Measurements from ENCODE around the gene EDDM3A. TPM values are rescaled to one million over a fixed set of nuclear protein-coding genes. Genes with fewer than 3 reads are reported as not detected.

EDDM3A gene
- total and polyA plus RNA-seq, 10 of the 15 experiments (the other 5 are each of a cell fraction or from before 2014, with no cell fraction given): not detected

DNA sequence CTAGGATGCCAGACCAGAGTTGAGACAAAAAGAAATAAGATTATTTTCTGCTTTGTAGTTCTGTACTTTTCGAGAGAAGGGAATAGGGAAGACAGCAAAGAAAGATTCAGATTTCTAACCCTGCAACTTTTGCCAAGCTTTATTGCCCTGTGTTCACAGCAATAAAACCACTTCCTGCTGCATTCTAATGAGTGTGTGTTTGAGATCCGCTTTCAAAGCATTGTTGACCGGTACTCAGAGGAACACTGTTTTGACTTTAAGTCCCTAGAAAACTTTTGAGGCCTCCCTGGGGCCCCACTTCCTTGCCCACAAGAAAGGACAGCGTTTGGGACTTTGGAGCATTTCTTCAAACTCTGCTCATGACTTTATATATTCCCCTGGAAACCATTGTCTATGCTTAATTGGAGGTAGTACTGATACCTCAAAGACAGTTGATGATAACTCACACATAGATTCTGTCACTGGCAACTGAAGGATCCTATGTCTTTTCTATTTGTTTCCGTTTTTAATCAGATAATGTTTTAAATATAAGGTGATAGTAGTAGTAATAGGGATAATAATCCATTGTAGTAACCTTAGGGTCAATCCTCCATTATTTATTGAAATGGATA is 36.7 kb downstream of the EDDM3A start:
- H3K9ac ChIP-seq (ENCODE audit: control insufficient read depth, insufficient read depth, low read length): peak overlapping the region; percentile 76
- H3K79me2 ChIP-seq (ENCODE audit: control insufficient read depth, insufficient read depth, low read length): no peaks in the 10 kb centered on the region
- peak overlapping the region; percentile 92 for H3K27ac ChIP-seq (ENCODE audit: control insufficient read depth, insufficient read depth)
- ChIA-PET SMC1A (ENCODE audit: uncharacterized antibody, unreplicated experiment) (interaction anchor here (1.6 to 2.6 kb wide), 4 partner anchors 15 to 91 kb away, joined by 4 to 17 read pairs (median 7); no protein-coding TSS in a partner anchor), POLR2A (interaction anchor here (0.6 to 1.0 kb wide), 3 partner anchors 34 to 105 kb away, joined by 3 to 4 read pairs (median 3); no protein-coding TSS in a partner anchor), RAD21 (ENCODE audit: unreplicated experiment) (interaction anchor here (0.6 to 1.5 kb wide), 3 partner anchors 8 to 16 kb away, joined by 3 to 4 read pairs (median 3); no protein-coding TSS in a partner anchor), CTCF (interaction anchor here (0.8 to 3.4 kb wide), 4 partner anchors 12 to 77 kb away, joined by 3 to 18 read pairs (median 6); partner anchors contain the start of gene EDDM3B)
- peak overlapping the region; percentile 76 for H3K4me3 ChIP-seq
- FAIRE-seq (peak; percentile 78), ATAC-seq (peak; percentile 80), DNase-seq (ENCODE audit: low read depth, low spot score) (no peak)
- peak overlapping the region; percentile 2; the same call in 1 of the 2 replicates for H2AFZ ChIP-seq (ENCODE audit: control insufficient read depth, low read depth, low read length)
- no peaks in the 10 kb centered on the region for H3K36me3 ChIP-seq (ENCODE audit: control insufficient read depth in 2 of 2, insufficient read depth in 2 of 2, low read length in 1 of 2)
- H3K4me1 ChIP-seq (ENCODE audit: control insufficient read depth, insufficient read depth, low read length): peaks cover 10% of the 10 kb centered on the region
- 0% methylated on average over 5 of the region's 5 CpGs for WGBS (ENCODE audit: insufficient coverage, insufficient replicate concordance, low lambda C conversion rate, missing lambda C conversion rate)
- no peaks in the 10 kb centered on the region for H3K27me3 ChIP-seq (replicated peaks in 1 of 2; ENCODE audit: control insufficient read depth in 2 of 2, insufficient read depth in 2 of 2, low read length in 1 of 2)
- peak overlapping the region; percentile 77 for H3K4me2 ChIP-seq (ENCODE audit: control insufficient read depth, insufficient read depth)
- intact Hi-C loops (cut with micrococcal nuclease; ENCODE audit: unreplicated experiment) (no loop called here), in situ Hi-C loops (cut with MboI) (no loop called here)
- no TSS peak for BruUV-seq (replicated peaks)
- no peaks in the 10 kb centered on the region for H4K20me1 ChIP-seq (ENCODE audit: control insufficient read depth, insufficient read depth)
- no peaks in the 10 kb centered on the region for H3K9me3 ChIP-seq (replicated peaks; ENCODE audit: control insufficient read depth, insufficient read depth, low read length)
- TF ChIP-seq BRCA1 (IDR thresholded peaks at IDR 0.05; ENCODE audit: low read depth, low read length) (no peak), FOXK2 (IDR thresholded peaks at IDR 0.05) (no peak), GABPA (IDR thresholded peaks at IDR 0.05; ENCODE audit: low read depth) (peak; percentile 63), TAF1 (IDR thresholded peaks at IDR 0.05; ENCODE audit: borderline replicate concordance, low read depth, low read length) (0 out of 2 replicates have a peak, but pooled peaks have one; percentile 37), MTA2 (IDR thresholded peaks at IDR 0.05; ENCODE audit: low read depth) (0 out of 2 replicates have a peak, but pooled peaks have one; percentile 47), CBFB (IDR thresholded peaks at IDR 0.05; ENCODE audit: low read depth) (peak; percentile 35; the same call in 1 of the 2 replicates), RCOR1 (conservative IDR thresholded peaks at IDR 0.05; ENCODE audit: low read depth, low read length) (no peak), SREBF2 (IDR thresholded peaks at IDR 0.05; ENCODE audit: low read length) (no peak), RUNX3 (IDR thresholded peaks at IDR 0.05; ENCODE audit: low read length) (peak; percentile 88), JUND (IDR thresholded peaks at IDR 0.05; ENCODE audit: low read depth, low read length) (no peak)
- TF ChIP-seq, protein P1, sequence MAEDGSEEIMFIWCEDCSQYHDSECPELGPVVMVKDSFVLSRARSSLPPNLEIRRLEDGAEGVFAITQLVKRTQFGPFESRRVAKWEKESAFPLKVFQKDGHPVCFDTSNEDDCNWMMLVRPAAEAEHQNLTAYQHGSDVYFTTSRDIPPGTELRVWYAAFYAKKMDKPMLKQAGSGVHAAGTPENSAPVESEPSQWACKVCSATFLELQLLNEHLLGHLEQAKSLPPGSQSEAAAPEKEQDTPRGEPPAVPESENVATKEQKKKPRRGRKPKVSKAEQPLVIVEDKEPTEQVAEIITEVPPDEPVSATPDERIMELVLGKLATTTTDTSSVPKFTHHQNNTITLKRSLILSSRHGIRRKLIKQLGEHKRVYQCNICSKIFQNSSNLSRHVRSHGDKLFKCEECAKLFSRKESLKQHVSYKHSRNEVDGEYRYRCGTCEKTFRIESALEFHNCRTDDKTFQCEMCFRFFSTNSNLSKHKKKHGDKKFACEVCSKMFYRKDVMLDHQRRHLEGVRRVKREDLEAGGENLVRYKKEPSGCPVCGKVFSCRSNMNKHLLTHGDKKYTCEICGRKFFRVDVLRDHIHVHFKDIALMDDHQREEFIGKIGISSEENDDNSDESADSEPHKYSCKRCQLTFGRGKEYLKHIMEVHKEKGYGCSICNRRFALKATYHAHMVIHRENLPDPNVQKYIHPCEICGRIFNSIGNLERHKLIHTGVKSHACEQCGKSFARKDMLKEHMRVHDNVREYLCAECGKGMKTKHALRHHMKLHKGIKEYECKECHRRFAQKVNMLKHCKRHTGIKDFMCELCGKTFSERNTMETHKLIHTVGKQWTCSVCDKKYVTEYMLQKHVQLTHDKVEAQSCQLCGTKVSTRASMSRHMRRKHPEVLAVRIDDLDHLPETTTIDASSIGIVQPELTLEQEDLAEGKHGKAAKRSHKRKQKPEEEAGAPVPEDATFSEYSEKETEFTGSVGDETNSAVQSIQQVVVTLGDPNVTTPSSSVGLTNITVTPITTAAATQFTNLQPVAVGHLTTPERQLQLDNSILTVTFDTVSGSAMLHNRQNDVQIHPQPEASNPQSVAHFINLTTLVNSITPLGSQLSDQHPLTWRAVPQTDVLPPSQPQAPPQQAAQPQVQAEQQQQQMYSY (CRISPR knock-in tag; IDR thresholded peaks at IDR 0.05): no peak
- TF ChIP-seq, protein P2, sequence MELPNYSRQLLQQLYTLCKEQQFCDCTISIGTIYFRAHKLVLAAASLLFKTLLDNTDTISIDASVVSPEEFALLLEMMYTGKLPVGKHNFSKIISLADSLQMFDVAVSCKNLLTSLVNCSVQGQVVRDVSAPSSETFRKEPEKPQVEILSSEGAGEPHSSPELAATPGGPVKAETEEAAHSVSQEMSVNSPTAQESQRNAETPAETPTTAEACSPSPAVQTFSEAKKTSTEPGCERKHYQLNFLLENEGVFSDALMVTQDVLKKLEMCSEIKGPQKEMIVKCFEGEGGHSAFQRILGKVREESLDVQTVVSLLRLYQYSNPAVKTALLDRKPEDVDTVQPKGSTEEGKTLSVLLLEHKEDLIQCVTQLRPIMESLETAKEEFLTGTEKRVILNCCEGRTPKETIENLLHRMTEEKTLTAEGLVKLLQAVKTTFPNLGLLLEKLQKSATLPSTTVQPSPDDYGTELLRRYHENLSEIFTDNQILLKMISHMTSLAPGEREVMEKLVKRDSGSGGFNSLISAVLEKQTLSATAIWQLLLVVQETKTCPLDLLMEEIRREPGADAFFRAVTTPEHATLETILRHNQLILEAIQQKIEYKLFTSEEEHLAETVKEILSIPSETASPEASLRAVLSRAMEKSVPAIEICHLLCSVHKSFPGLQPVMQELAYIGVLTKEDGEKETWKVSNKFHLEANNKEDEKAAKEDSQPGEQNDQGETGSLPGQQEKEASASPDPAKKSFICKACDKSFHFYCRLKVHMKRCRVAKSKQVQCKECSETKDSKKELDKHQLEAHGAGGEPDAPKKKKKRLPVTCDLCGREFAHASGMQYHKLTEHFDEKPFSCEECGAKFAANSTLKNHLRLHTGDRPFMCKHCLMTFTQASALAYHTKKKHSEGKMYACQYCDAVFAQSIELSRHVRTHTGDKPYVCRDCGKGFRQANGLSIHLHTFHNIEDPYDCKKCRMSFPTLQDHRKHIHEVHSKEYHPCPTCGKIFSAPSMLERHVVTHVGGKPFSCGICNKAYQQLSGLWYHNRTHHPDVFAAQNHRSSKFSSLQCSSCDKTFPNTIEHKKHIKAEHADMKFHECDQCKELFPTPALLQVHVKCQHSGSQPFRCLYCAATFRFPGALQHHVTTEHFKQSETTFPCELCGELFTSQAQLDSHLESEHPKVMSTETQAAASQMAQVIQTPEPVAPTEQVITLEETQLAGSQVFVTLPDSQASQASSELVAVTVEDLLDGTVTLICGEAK (IDR thresholded peaks at IDR 0.05; ENCODE audit: borderline replicate concordance): peak; percentile 75
- TF ChIP-seq, protein P3, sequence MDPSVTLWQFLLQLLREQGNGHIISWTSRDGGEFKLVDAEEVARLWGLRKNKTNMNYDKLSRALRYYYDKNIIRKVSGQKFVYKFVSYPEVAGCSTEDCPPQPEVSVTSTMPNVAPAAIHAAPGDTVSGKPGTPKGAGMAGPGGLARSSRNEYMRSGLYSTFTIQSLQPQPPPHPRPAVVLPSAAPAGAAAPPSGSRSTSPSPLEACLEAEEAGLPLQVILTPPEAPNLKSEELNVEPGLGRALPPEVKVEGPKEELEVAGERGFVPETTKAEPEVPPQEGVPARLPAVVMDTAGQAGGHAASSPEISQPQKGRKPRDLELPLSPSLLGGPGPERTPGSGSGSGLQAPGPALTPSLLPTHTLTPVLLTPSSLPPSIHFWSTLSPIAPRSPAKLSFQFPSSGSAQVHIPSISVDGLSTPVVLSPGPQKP (IDR thresholded peaks at IDR 0.05; ENCODE audit: low read depth, low read length): 0 out of 2 replicates have a peak, but pooled peaks have one; percentile 22

All from GM12878 (cell line).